C1 segment of cervical spinal cord (tissue), 14 donors: ENCODE measurements around the gene PIP5K1B.
A peak's percentile ranks its signal among the peaks of the same experiment; 100 is the strongest.

ENCODE experiments used
- DNase-seq, 14 donors: peaks; one replicate each; lab custom pipeline; 2025; lab: John Stamatoyannopoulos, UW

The PIP5K1B gene

DNA sequence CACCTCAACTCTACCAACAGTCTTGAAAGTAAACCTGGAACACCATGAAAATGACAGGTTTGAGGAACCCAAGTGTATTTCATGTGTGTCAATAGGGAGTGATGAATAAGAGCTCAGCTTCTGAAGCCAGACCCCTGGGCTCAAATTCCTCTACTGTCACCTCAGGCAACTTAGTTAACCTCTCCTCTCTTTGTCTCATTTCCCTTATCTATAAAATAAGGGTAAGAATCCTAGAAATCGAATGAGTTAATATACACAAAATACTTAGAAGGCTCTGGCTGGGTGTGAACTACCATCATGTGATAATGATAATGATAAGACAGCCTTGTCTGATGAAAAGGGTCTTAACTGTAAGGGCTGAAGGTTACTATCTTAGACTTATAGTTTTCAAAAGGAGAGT lies 66.3 kb downstream of the PIP5K1B start:
- no peak for DNase-seq

DNA sequence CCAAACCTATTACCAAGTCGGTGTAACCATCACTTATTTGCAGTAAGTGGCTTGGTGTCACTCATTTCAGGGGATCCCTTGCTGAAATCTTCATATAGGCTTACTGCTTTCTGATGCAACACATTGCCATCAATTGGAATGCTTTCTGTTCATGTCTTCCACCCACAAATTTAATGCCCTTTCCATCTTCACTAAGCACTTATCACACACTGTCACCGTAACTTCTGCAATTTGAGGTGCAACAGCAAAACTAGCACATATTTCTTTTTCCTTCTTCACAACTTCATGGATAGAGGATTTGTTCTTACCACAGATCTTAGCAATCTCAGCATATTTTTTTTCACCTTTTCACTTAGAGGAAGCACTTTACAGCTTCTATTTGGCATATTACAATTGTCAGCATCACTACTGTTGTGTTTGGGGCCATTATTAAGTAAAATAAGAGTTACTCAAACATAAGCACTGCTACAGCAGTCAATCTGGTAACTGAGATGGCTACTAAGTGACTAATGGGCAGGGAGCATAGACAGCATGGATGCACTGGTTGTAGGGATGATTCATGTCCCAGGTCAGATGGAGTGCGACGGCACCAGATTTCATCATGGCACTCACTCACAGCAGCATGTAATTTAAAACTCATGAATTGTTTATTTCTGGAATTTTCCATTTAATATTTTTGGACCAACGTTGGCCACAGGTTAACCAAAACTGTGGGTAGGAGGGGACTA lies 70.1 kb downstream of the PIP5K1B start:
- DNase-seq = no peak

DNA sequence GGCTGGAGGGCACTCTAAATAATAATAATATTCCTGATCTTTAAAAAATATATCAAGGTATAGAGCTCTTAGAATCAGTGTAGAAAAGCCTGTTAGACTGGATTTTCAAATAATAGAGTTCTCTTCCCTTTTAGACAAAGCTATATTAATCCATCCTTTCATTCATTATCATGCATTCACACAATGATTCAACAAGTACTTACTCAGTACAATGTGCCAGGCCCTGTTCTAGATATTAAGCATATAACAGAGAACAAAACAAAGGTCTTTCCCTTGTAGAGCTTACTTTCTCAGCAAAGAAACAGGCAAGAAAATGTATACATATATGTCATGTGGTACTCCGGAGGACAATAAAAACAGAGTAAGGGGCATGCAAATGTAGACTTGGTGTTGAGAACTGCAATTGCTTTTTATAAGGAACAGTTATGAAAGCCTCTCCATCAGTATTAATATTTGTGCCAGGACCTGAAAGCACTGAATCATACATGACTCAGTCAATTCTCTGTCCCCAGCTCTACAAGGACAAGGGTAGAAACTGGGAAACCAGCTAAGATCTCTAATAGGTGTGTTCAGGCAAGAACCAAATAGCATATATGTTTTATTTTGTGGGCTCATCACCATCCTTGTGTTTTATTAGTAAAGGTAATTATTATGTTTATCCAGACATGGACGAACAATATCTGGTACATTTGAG lies 72.2 kb downstream of the PIP5K1B start:
- no peak for DNase-seq

DNA sequence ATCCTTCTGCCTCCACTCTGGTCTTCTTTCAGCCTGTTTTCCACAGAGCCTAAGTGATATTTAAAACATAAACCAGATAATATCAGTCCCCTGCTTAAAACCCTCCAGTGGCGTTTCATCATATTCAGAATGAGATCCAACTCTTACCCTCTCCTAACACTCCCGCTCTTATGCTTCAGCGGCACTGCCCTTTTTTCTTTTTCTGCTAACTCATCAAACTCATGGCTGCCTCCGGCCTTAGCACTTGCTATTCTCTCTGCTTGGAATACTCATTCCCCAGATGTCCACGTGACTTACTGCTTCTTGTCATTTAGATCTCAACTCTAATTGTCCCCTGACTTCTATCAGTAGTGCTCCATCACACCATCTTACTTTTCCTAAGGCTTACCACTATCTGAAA lies 73.6 kb downstream of the PIP5K1B start:
- no peak for DNase-seq

DNA sequence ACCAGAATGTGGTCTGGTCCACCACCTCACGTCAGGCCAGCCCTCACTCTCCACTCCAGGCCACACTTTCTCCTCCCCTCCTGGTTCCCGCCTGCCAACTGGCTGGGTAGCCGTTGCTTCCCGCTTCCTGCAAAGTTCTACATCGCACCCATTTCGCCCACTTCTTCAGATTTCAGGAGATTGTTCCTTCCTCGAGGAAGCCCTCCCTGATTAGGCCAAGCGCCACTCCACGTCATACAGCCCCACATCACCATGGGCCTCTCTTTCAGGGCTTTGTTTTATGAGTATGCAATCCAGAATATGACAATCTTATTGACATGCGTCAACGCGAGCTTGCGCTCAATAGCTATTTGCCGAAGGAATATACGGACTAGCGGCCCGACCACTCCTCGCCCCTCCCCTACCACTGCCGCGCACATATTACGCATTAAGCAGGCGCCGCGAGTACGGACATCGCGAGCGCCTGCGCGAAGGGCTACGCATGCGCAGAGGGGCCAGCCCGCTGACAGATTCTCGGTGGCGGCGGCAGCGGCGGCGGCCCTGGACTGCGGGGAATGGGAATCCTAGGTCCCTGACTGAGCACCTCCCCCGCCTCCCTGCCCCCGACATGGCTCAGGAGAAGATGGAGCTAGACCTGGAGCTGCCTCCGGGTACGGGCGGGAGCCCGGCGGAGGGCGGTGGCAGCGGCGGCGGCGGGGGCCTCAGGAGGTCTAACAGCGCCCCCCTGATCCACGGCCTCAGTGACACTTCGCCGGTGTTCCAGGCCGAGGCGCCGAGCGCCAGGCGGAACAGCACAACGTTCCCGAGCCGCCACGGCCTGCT lies 74.7 kb downstream of the PIP5K1B start:
- peak; percentile 50 to 95 (median 86) for DNase-seq

DNA sequence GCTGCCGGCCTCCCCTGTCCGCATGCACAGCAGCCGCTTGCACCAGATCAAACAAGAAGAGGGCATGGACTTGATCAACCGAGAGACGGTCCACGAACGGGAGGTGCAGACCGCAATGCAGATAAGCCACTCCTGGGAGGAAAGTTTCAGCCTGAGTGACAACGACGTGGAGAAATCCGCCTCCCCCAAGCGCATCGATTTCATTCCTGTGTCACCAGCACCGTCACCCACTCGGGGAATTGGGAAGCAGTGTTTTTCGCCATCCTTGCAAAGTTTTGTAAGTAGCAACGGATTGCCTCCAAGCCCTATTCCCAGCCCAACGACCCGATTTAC lies 75.3 kb downstream of the PIP5K1B start:
- DNase-seq = peak in 1 of 14 donors; percentile 56

DNA sequence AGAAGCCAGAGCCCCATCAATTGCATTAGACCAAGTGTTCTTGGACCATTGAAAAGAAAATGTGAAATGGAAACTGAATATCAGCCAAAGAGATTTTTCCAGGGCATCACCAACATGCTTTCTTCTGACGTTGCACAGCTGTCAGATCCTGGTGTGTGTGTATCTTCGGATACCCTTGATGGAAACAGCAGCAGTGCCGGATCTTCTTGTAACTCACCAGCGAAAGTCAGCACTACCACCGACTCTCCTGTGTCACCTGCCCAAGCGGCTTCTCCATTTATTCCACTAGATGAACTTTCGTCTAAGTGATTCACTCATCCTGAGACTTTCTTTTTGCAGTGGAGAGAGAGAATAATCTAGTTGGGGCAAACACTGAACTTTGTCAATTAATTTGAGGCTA lies 75.7 kb downstream of the PIP5K1B start:
- DNase-seq = no peak

DNA sequence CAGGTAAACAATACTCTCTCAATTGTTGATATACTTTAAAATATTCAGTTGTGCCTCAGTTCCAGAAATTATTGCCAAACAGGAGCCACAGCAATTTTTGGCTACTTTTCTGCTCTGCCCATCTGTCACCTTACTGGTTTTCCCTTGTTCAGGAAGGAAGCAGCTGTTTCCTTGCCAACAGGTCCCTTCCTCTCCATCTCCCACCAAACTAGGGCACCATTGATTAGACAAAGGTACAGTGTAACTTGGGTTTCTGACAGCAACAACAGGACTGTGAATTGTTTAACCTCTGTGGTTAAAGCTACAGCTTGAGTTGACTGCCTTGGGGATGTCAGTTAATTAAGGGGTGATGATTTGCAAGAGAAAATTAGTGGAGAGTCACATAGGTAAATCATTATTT lies 76.9 kb downstream of the PIP5K1B start:
- peak in 1 of 14 donors; percentile 62 for DNase-seq

DNA sequence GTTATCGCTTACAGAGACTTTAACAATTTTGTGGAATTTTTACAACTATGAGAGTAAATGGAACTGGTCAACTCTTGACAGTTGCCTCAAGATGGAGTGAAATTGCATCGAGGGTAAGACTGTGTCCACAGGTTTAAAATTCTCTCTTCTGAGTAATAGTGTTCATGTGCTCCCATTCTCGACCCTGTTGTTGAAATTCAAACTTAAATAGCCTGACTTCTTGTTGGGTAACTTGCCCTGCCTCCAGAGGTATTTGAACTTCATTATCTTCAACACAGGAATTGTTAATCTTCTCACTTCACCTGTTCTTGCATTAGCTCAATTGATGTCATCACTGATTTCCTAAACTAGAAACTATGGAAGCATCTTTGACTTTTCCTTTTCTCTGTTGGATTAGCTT lies 77.5 kb downstream of the PIP5K1B start:
- no peak for DNase-seq

DNA sequence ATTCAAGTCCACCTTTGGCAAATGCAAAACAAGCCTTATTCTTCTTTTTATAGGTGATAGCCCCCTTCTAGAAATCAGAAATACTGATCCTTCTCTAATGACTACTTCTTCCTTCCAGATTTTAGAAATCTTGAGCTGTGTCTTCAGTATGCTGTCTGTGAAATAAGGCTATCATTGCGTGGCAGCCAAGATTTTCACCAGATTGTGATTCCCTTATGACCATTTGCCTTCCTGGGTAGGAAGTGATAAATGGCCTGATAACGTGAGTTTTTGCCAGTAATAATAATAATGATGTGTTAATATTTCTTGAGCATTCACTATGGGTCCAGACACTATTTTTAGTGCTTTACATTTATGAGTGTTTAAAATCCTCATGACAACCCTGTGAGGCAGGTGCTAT lies 80.9 kb downstream of the PIP5K1B start:
- no peak for DNase-seq

DNA sequence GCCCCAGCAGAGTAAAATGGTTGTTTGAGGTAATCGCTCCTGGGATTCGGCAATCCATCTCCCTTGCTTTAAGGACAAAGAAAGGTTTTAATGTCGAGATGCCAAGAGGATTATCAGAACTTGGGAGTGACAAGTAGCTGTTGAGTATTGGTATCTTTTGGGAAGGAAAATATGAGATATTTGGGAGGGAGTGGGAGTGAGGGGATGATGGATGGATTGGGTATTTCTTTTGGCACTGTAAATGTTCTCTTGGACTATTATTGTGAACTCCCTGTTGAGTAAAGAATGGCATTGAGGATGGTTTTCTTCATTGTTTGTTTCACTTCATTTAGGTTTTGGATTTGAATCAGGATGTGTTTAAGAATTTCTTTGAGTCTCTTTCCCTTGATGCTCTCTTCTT lies 86.1 kb downstream of the PIP5K1B start:
- DNase-seq = no peak

DNA sequence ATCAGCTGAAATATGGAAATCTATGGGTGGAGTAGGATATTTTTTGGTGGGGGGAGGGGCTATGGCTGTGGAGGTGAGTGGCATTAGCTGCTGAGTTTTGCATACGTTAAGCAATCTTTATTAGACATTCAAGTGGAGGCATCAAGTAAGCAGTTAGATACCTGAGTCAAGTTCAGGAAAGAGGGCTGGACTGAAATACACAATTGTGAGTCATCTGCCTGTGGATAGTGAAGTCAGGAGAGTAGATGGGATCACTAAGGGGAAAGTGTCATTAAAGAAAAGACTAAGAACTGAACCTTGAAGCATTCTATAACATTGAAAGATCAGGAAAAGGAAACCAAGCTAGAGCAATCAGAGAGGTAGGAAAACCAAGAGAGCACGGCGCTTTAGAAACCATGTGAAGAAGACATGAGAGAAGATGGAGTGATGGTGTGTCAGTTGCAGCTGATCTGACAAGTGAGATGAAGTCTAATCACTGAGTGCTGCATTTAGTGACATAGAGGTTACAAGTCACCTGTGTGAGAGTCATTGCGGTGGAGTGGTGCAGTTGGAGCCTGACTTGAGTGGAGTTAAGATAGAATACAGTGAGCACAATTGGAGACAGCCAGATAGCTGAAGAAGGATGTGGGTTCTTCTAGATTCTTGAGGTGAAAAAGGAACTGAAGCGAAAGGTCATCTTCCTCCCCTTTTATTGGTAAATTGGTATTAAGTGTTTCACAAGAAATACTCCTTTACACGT lies 88.7 kb downstream of the PIP5K1B start:
- DNase-seq = no peak

DNA sequence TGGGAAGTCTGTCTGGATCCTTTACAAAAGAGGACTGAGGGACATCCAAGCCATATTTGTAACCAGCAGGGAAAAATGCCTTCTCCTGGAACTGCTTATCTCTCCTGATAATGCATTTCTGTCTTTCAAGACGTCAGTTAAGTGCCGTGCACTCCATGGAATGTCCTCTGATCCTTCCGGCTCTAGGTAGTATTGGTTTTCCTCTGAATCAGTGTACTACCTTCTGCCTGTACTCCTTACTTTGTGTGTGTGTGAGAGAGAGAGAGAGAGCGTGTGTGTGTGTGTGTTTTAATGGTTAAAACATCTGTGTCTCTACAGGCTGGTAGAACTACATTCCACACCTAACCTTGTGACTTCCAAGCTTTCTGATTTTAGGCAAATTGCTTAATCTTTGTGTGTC lies 89.9 kb downstream of the PIP5K1B start:
- DNase-seq = no peak

DNA sequence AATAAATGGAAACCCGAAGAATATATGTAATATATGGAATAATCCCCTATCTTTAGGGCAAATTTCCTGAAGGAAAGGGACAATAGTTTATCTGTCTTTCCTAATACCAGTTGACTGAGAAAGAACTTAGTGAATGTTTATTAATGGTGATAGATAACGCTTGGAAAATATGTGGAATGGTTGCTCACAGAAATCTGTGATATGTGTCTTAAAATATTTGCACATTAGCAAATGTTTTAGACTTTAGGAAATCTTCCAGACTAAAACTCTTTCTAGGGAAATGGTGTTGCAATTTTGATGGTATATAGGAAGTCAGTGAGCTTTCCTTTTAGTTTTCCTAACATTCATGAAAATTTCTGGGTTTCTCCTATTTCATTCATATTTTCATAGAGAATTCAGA lies 90.4 kb downstream of the PIP5K1B start:
- no peak for DNase-seq

DNA sequence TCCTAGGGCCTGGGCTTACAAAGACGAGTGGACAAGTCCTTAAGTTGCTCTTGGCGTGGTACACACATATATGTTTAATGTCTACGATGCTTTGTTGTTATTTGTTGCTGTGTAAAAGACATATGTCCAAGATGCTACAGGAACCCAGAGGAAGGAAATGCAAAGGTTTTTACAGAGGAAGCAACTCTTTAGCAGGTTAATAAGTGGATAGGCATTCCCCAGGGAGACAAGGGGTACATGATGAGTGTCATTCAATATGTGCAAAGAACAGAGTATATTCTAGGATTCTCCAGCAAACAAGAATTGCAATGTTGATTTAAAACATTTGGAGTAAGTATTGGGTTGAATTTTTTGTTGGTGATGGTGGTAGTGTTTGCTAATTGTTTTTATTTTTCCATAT lies 92.1 kb downstream of the PIP5K1B start:
- DNase-seq = no peak

DNA sequence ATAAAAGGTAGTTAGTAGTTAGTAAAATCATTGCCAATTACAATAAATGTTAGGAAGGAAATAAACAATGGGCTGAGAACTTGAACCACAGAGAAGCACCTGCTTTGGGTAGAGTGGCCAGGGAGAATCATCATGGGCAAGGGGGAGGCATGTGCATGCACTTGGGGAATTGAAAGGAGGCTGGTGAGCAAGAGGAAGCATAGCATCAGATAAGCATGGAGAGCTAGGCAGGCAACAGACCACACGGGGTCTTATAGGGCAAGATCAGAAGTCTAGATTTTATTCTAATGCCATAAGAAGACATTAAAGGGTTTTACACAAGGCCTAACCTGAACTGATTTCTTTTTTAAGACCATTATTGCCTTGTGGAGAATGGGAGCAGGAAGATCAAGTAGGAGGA lies 93.4 kb downstream of the PIP5K1B start:
- no peak for DNase-seq

DNA sequence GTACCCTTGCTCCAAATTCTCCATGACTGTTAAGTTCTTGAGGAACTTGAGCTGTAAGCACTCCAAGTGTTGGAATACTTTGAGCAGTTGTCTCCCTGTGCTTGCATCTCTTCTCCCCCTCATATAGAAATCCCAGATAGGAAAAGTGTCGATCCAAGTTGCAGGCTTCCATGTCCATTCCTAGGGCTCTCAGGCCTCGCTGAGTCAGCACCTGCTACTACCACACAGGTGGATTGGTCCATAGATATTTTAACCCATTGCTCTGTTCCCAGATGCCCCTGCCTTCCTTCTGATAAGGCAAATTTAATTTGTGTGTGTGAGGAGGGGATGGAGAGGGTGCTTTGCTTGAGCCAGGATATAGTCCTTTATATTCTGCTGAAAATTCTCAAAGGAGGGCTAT lies 95.8 kb downstream of the PIP5K1B start:
- DNase-seq = no peak

DNA sequence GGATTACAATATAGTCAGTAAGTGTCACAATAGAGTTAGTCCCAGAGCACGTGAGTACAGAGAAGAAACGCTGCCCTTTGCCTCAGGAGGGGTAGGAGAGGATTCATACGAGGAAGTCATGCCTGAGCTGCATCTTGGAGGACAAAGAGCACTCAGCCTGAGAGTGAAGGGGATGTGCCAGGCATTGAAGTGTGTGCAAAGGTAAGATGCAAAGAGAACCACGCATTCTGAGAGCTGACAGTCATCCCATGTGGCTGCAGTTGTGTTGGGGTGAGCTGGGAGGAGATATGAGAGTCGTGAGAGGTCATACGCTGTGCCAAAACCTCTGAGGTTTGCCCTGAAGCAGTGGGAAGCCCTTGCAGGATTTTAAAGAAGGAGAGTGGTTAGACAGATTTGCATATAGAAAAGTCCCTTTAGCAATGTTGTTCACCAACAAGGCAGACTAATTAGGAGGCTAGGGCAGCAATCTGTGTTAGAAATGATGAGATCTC lies 97.5 kb downstream of the PIP5K1B start:
- DNase-seq = no peak

DNA sequence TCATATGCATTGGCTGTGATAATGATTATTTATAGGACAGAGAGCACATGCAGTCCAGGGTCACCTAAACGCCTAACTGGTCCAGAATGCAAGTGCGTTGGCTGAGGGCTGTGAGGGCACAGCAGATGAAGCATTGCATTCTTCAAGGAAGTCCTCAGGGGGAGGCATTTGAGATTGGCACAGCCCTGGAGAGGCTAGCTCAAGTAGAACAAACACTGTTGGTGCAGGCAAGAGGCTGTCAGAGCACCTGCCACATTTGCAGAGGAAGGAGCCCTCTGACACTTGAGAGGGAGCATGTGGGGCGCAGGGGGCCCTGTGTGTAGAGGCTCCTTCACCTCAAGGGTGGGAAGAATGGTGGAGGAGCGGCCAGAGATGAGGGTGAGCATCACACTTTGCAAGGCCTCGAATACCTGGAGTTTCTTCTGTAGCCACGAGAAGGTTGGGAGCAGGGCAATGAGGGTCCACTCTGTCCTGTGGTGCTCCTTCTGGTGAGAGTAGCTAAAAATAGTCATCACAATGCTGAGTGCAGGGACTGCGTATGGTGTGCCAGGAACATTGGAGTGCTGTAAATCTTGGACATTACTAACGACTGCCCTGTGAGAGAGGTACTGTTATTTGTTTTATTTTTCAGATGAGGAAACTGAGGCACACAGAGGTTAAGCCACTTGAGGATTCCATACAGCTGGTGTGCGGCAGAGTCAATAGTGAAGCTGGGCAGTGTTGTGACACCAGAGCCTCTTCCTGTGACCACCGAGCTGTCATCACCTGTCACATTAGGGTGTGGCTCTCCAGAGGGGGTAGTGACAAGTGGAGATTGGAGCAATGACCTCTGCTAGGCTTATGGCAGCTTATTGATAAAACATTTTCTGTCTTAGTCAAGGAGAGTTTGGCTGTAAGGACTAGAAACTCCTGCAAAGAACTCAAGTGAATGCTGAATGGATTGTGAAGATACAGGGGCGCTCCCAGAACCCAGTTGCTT lies 100.2 kb downstream of the PIP5K1B start:
- DNase-seq = peak in 1 of 14 donors; percentile 62

DNA sequence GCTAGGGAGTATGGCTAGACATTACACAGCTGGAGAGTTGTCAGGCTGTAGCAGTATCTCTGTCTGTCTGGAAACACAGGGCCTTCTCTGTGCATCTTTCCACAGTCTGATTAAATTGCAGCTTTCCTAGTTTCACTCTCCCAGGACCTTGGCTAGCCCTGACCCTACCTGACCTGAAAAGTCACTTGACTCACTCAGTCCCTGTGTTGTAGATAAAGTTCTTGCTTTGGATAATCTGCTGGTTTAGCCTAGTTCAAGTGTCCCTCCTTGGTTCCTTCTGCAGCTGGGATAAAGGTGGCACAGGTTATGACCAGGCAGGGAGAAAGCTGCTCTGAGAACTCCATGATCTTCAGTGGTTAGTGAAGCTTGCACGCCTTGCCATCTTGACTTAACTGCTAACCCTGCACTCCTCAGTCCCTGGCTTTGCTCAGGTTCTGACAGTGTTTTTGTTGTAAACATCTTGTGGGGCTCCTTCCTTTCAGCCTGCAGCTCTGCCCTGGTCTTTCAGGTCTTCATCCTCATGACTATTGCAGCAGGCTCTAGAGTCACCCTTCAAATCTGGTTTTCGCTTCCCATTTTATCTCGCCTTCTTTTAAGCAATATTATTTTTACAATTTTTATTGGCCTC lies 101.0 kb downstream of the PIP5K1B start:
- no peak for DNase-seq
